Mesenchymal stem cell (in vitro differentiated cells and primary cell): Measurements from ENCODE around the gene RAB6D.
"Not testable (repeated sequence)": the region's sequence is repeated elsewhere in the genome, so short reads cannot be mapped to it uniquely, and the experiment has no call there.

Experiments
- DNase-seq: peaks from one replicate; pipeline ENCODE4 v3.0.0-alpha.2; 2013
- H2AFZ ChIP-seq: one replicate; pipeline ENCODE4 v1.6.1; 2013; ENCODE audit warnings: low read depth, mild to moderate bottlenecking, control low read depth, inconsistent platforms, low read length, moderate library complexity
- H2AK5ac ChIP-seq: 2 replicates; pipeline ENCODE4 v1.6.1; 2013; ENCODE audit warnings: low read length, moderate library complexity, mild to moderate bottlenecking, inconsistent platforms; ENCODE audit not compliant: severe bottlenecking
- H2BK120ac ChIP-seq: one replicate; pipeline ENCODE4 v1.6.1; 2013; ENCODE audit warnings: low read depth, mild to moderate bottlenecking, inconsistent platforms, low read length, moderate library complexity
- H2BK12ac ChIP-seq, 2 experiments: one replicate each; pipeline ENCODE4 v1.6.1; 2013; ENCODE audit warnings: inconsistent platforms in 2 of 2, low read length in 2 of 2, mild to moderate bottlenecking in 2 of 2, moderate library complexity in 2 of 2, control low read depth in 1 of 2
- H2BK15ac ChIP-seq: one replicate; pipeline ENCODE4 v1.6.1; 2013; ENCODE audit warnings: mild to moderate bottlenecking, low read depth, inconsistent platforms; ENCODE audit not compliant: poor library complexity, severe bottlenecking
- H2BK5ac ChIP-seq: 2 replicates; pipeline ENCODE4 v1.6.1; 2013; ENCODE audit warnings: low read depth, mild to moderate bottlenecking, low read length, control low read depth, inconsistent platforms; ENCODE audit not compliant: poor library complexity, severe bottlenecking
- H3K14ac ChIP-seq, 2 experiments: one replicate each; pipeline ENCODE4 v1.6.1; 2013; ENCODE audit warnings: inconsistent platforms in 2 of 2, low read length in 2 of 2, control low read depth in 1 of 2, mild to moderate bottlenecking in 1 of 2, moderate library complexity in 1 of 2
- H3K18ac ChIP-seq, 2 experiments: one replicate each; pipeline ENCODE4 v1.6.1; 2013; ENCODE audit warnings: inconsistent platforms in 2 of 2, low read length in 2 of 2, control low read depth in 1 of 2, low read depth in 1 of 2, mild to moderate bottlenecking in 1 of 2
- H3K23ac ChIP-seq, 2 experiments: one replicate each; pipeline ENCODE4 v1.6.1; 2013; ENCODE audit warnings: inconsistent platforms in 2 of 2, low read length in 2 of 2, mild to moderate bottlenecking in 2 of 2, moderate library complexity in 2 of 2, control low read depth in 1 of 2
- H3K27ac ChIP-seq: 2 replicates; pipeline ENCODE4 v1.5.1; 2013; ENCODE audit warnings: mild to moderate bottlenecking, moderate library complexity, low read length, control low read depth, inconsistent platforms; ENCODE audit not compliant: poor library complexity, severe bottlenecking
- H3K27me3 ChIP-seq, 2 experiments: 2 replicates each; pipeline versions ENCODE4 v1.6.1 to v1.7.0; 2013; ENCODE audit warnings: low read length in 2 of 2, mild to moderate bottlenecking in 2 of 2, moderate library complexity in 2 of 2, control low read depth in 1 of 2, inconsistent platforms in 1 of 2; ENCODE audit not compliant: control insufficient read depth in 1 of 2, insufficient read depth in 1 of 2
- H3K36me3 ChIP-seq, 2 experiments: 2 replicates each; pipeline versions ENCODE4 v1.6.1 to v1.7.0; 2013; ENCODE audit warnings: low read length in 2 of 2, control low read depth in 1 of 2, inconsistent platforms in 1 of 2, low read depth in 1 of 2, mild to moderate bottlenecking in 1 of 2; ENCODE audit not compliant: insufficient read depth in 2 of 2, control insufficient read depth in 1 of 2
- H3K4ac ChIP-seq, 2 experiments: one replicate each; pipeline ENCODE4 v1.6.1; 2013; ENCODE audit warnings: inconsistent platforms in 2 of 2, low read length in 2 of 2, mild to moderate bottlenecking in 2 of 2, moderate library complexity in 2 of 2, control low read depth in 1 of 2, low read depth in 1 of 2
- H3K4me1 ChIP-seq: 2 replicates; pipeline ENCODE4 v1.6.1; 2013; ENCODE audit warnings: low read depth, low read length, control low read depth; ENCODE audit not compliant: control insufficient read depth, insufficient read depth
- H3K4me2 ChIP-seq: 2 replicates; pipeline ENCODE4 v1.6.1; 2013; ENCODE audit warnings: low read length, mild to moderate bottlenecking, inconsistent platforms; ENCODE audit not compliant: poor library complexity, severe bottlenecking
- H3K4me3 ChIP-seq, 2 experiments: 2 replicates each; pipeline versions ENCODE4 v1.5.1 to v1.7.0; 2013; ENCODE audit warnings: low read length in 2 of 2, mild to moderate bottlenecking in 2 of 2, control low read depth in 1 of 2, low read depth in 1 of 2; ENCODE audit not compliant: insufficient read depth in 1 of 2
- H3K79me1 ChIP-seq: replicated peaks from 2 replicates; pipeline ENCODE4 v1.6.1; 2013; ENCODE audit warnings: mild to moderate bottlenecking, control low read depth, low read length, inconsistent platforms; ENCODE audit not compliant: poor library complexity, severe bottlenecking
- H3K9ac ChIP-seq: 2 replicates; pipeline ENCODE4 v1.7.0; 2013; ENCODE audit warnings: mild to moderate bottlenecking, low read length, moderate library complexity
- H3K9me3 ChIP-seq: 2 replicates; pipeline ENCODE4 v1.7.0; 2013; ENCODE audit warnings: mild to moderate bottlenecking, low read length; ENCODE audit not compliant: control insufficient read depth
- H4K8ac ChIP-seq: one replicate; pipeline ENCODE4 v1.6.1; 2013; ENCODE audit warnings: inconsistent platforms, mild to moderate bottlenecking, low read length, moderate library complexity
- H4K91ac ChIP-seq: one replicate; pipeline ENCODE4 v1.6.1; 2013; ENCODE audit warnings: mild to moderate bottlenecking, low read length, inconsistent platforms
- WGBS: methylation state at CpG from one replicate; pipeline ENCODE4 v1.1.7; 2013; ENCODE audit warnings: mixed read lengths; 5-methylcytosine and 5-hydroxymethylcytosine counted together

RAB6D gene

DNA sequence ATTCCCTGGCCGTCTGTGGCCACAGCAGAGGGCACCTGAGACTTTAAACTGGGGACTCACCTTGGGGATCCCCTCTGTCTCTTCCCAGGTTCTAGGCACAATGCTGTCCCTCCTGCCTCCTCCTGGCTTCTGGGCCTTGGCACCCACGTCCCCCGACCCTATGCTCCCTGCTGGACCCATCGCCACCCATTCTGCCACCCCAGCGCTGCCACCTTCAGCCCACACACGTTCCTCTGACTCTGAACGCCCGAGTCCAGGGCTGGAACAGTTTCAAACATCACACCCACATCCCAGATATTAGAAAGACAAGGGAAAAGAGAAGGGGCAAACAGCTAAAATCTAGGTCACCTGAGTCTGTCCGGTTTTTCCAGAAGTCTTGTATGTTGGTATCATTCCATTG is 28.0 kb upstream of the RAB6D start:
- H3K18ac ChIP-seq, H2AFZ ChIP-seq, H3K4me2 ChIP-seq, H3K4ac ChIP-seq, H4K91ac ChIP-seq, DNase-seq, H2BK12ac ChIP-seq, H3K23ac ChIP-seq, H2AK5ac ChIP-seq, H3K14ac ChIP-seq, H2BK120ac ChIP-seq, H3K36me3 ChIP-seq, H3K4me1 ChIP-seq, H3K27ac ChIP-seq, H2BK15ac ChIP-seq, H4K8ac ChIP-seq, H3K4me3 ChIP-seq, H3K9me3 ChIP-seq, H3K9ac ChIP-seq, H3K79me1 ChIP-seq, H2BK5ac ChIP-seq: not testable (repeated sequence)
- WGBS = 85% methylated on average over 4 of the region's 9 CpGs
- peaks cover 0 to 20% of the 10 kb centered on the region in 2 experiments for H3K27me3 ChIP-seq

DNA sequence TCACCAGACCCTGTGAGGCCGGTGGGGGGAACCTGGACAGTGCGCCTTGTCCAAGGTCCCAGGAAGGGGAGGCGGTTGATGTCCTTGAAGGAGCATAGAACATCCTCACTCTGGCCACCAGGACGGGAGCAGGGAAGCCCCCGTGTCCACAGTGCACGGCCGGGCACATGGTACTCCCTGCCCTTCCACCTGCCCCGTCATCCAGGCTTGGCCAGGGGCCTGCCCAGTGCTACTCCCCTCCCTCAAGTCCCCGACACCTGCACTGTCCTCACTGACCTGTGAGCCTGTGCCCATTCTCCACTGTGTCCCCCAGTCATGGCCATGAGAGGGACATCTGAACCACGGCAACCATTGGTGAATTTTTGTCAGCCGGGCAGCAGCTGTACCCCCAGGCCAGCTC is 27.5 kb upstream of the RAB6D start:
- not testable (repeated sequence) for H2AFZ ChIP-seq, H3K4ac ChIP-seq, H3K9me3 ChIP-seq, H2AK5ac ChIP-seq, H3K23ac ChIP-seq, H3K79me1 ChIP-seq, H3K27ac ChIP-seq, H4K91ac ChIP-seq, H2BK15ac ChIP-seq, H2BK120ac ChIP-seq, H3K4me3 ChIP-seq, H3K36me3 ChIP-seq, H2BK5ac ChIP-seq, H3K9ac ChIP-seq, H2BK12ac ChIP-seq, H3K14ac ChIP-seq, H3K4me1 ChIP-seq, H3K18ac ChIP-seq, DNase-seq, H4K8ac ChIP-seq, H3K4me2 ChIP-seq
- 86% methylated on average over 8 of the region's 11 CpGs for WGBS
- H3K27me3 ChIP-seq = peaks cover 0 to 20% of the 10 kb centered on the region in 2 experiments

DNA sequence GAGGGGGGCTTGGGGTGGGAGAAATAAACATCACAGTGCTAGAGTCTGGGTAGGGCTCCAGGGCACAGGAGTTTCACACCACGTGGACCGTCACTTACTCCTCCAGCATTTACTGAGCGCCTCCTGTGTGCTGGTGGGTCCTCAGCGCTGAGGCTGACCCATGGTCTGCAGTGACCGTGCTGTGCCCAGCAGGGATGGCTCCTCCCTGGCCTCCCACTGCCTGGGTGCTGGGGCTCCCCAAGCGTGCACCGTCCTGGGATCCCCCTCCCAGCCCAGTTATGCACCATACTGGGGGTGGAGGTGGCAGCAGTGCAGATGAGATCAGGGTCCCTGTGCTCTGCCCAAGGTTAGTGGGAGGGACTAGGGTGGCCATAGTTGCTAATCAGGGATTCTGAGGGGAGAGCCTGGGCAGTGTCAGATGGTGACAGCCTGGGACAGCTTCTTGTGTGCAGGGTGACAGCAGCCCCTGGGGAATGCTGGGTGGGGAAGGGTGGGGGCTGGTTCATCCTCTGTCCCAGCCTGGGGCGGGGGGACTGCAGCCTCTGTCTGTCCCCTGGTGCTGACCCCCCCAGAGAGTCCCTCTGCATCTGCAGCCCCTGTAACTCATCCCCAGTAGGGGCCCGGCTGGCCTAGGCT is 26.6 kb upstream of the RAB6D start:
- H4K91ac ChIP-seq, H3K23ac ChIP-seq, H3K36me3 ChIP-seq, H2BK12ac ChIP-seq, H3K9me3 ChIP-seq, H2AFZ ChIP-seq, H3K27ac ChIP-seq, H3K79me1 ChIP-seq, H3K9ac ChIP-seq, DNase-seq, H3K4me3 ChIP-seq, H4K8ac ChIP-seq, H3K4me2 ChIP-seq, H2BK5ac ChIP-seq, H3K14ac ChIP-seq, H3K4me1 ChIP-seq, H3K18ac ChIP-seq, H2AK5ac ChIP-seq, H2BK15ac ChIP-seq, H3K4ac ChIP-seq, H2BK120ac ChIP-seq: not testable (repeated sequence)
- H3K27me3 ChIP-seq = peaks cover 0 to 20% of the 10 kb centered on the region in 2 experiments
- 100% methylated on average over 3 of the region's 9 CpGs for WGBS

DNA sequence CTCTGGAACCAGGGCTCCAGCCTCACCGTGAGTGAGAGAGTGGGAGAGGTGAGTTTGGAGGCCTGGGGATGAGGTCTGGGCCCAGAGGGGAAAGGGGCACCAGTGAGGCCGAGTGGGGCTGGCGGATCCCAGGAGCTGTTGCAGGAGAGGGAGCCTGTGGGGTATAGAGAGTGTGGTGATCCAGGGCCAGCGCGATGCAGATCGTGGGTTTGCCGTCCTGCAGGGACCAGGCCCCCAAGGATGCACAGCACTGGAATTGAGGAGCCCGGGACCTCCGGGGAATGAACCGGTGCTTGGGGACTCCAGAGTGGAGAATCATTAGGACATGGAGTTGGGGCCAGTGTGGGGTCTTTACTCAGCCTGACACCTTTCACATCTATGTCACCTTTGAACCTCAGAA is 25.7 kb upstream of the RAB6D start:
- no peak overlapping the region for H2AFZ ChIP-seq

More for the DNA sequence above, 25.7 kb upstream of the RAB6D start:
- H3K4ac ChIP-seq = no peak overlapping the region
- H3K27me3 ChIP-seq = peaks cover 0 to 13% of the 10 kb centered on the region in 2 experiments
- no peak overlapping the region for H2BK5ac ChIP-seq
- no peak overlapping the region for H2BK12ac ChIP-seq
- no peak overlapping the region for H4K8ac ChIP-seq
- no peak overlapping the region for H2BK120ac ChIP-seq
- H3K36me3 ChIP-seq = no peaks in the 10 kb centered on the region
- WGBS = 86% methylated on average over 5 of the region's 10 CpGs
- H4K91ac ChIP-seq = no peak overlapping the region
- no peak for DNase-seq
- peaks cover 4% of the 10 kb centered on the region for H3K4me1 ChIP-seq
- no peak overlapping the region for H3K23ac ChIP-seq
- no peak overlapping the region for H3K18ac ChIP-seq
- no peak overlapping the region for H3K27ac ChIP-seq
- no peaks in the 10 kb centered on the region for H3K79me1 ChIP-seq
- H3K9ac ChIP-seq = no peak overlapping the region
- H3K4me2 ChIP-seq = no peak overlapping the region
- H2AK5ac ChIP-seq = no peak overlapping the region
- H2BK15ac ChIP-seq = no peak overlapping the region
- H3K9me3 ChIP-seq = no peaks in the 10 kb centered on the region
- H3K14ac ChIP-seq = no peak overlapping the region
- no peak overlapping the region for H3K4me3 ChIP-seq
